IMR-90 (cell line): Measurements from ENCODE around the gene DBNDD1. TPM values are rescaled to one million over a fixed set of nuclear protein-coding genes. Genes with fewer than 3 reads are reported as not detected.

Experiments used
- ATAC-seq: fragments of 200-7000 bp; cut with Tn5 transposase; 2 replicates; pipeline ENCODE4 v1.9.1; 2020; ENCODE audit warnings: low read depth, mild to moderate bottlenecking, moderate library complexity
- BruUV-seq: library from RNA; stranded (reverse); fragments of 400-500 nt; replicated peaks from 2 replicates; lab custom pipeline; 2021; lab: Mats Ljungman, UMichigan
- CTCF ChIA-PET: fragments of 300-600 bp; formaldehyde crosslinking; extraction: SDS; loops from one replicate; lab custom pipeline; 2021; ENCODE audit warnings: antibody characterized with exemption; lab: Yijun Ruan, JAX
- POLR2A ChIA-PET: fragments of 300-600 bp; sonication (Branson Sonifier 250); formaldehyde crosslinking; loops from one replicate; lab custom pipeline; 2022; ENCODE audit warnings: antibody characterized with exemption; ENCODE audit not compliant: unreplicated experiment; lab: Charles Lee
- DNase-seq: peaks from one replicate; pipeline ENCODE4 v3.0.0; 2013
- H2AFZ ChIP-seq: replicated peaks from 2 replicates; pipeline ENCODE3; 2013; ENCODE audit warnings: low read length, mild to moderate bottlenecking; ENCODE audit not compliant: poor library complexity
- H2AK5ac ChIP-seq: 2 replicates; pipeline ENCODE4 v1.6.1; 2013; ENCODE audit warnings: low read depth, low read length, inconsistent platforms
- H2AK9ac ChIP-seq: replicated peaks from 2 replicates; pipeline ENCODE3; 2013; ENCODE audit warnings: mild to moderate bottlenecking, low read depth, low read length, moderate library complexity; ENCODE audit not compliant: poor library complexity
- H2BK120ac ChIP-seq: 2 replicates; pipeline ENCODE4 v1.6.1; 2013; ENCODE audit warnings: low read depth, low read length, inconsistent platforms
- H2BK15ac ChIP-seq: 3 replicates; pipeline ENCODE4 v1.6.1; 2013; ENCODE audit warnings: low read depth, low read length, inconsistent platforms
- H2BK20ac ChIP-seq: 2 replicates; pipeline ENCODE4 v1.6.1; 2013; ENCODE audit warnings: low read depth, mild to moderate bottlenecking, inconsistent platforms, low read length, moderate library complexity
- H2BK5ac ChIP-seq: 2 replicates; pipeline ENCODE4 v1.6.1; 2013; ENCODE audit warnings: mild to moderate bottlenecking, low read depth, low read length, inconsistent platforms; ENCODE audit not compliant: poor library complexity, severe bottlenecking
- H3K14ac ChIP-seq: replicated peaks from 2 replicates; pipeline ENCODE4 v1.6.1; 2013; ENCODE audit warnings: low read depth, low read length, inconsistent platforms
- H3K18ac ChIP-seq: 2 replicates; pipeline ENCODE4 v1.6.1; 2013; ENCODE audit warnings: low read depth, low read length, control low read depth
- H3K23ac ChIP-seq: 2 replicates; pipeline ENCODE4 v1.6.1; 2013; ENCODE audit warnings: low read depth, low read length, inconsistent platforms
- H3K27ac ChIP-seq: 2 replicates; pipeline ENCODE4 v1.5.1; 2013; ENCODE audit warnings: mild to moderate bottlenecking, control low read depth, low read length; ENCODE audit not compliant: insufficient read depth
- H3K27me3 ChIP-seq: 2 replicates; pipeline ENCODE4 v1.6.1; 2013; ENCODE audit warnings: low read length; ENCODE audit not compliant: control insufficient read depth, insufficient read depth
- H3K36me3 ChIP-seq: 2 replicates; pipeline ENCODE4 v1.6.1; 2013; ENCODE audit warnings: low read length, mixed read lengths; ENCODE audit not compliant: control insufficient read depth, insufficient read depth
- H3K4ac ChIP-seq: 2 replicates; pipeline ENCODE4 v1.6.1; 2013; ENCODE audit warnings: low read depth, low read length, inconsistent platforms
- H3K4me1 ChIP-seq: 2 replicates; pipeline ENCODE4 v1.6.1; 2013; ENCODE audit warnings: low read length, mixed read lengths; ENCODE audit not compliant: control insufficient read depth, insufficient read depth
- H3K4me2 ChIP-seq: 2 replicates; pipeline ENCODE4 v1.6.1; 2013; ENCODE audit warnings: low read depth, mild to moderate bottlenecking, control low read depth, low read length, moderate library complexity
- H3K4me3 ChIP-seq: 2 replicates; pipeline ENCODE4 v1.5.1; 2013; ENCODE audit warnings: low read depth, mild to moderate bottlenecking, control low read depth, low read length, moderate library complexity; ENCODE audit not compliant: insufficient read depth
- H3K56ac ChIP-seq: 2 replicates; pipeline ENCODE4 v1.6.1; 2013; ENCODE audit warnings: low read length, inconsistent platforms; ENCODE audit not compliant: insufficient read depth; ENCODE audit errors: extremely low read depth
- H3K79me1 ChIP-seq, 2 experiments: 2 replicates each; pipeline ENCODE4 v1.6.1; 2013; ENCODE audit warnings: low read length in 2 of 2, inconsistent platforms in 1 of 2, low read depth in 1 of 2
- H3K9ac ChIP-seq: 2 replicates; pipeline ENCODE4 v1.6.1; 2013; ENCODE audit warnings: low read depth, low read length, control low read depth
- H3K9me1 ChIP-seq: 2 replicates; pipeline ENCODE4 v1.6.1; 2013; ENCODE audit warnings: low read length, inconsistent platforms; ENCODE audit not compliant: insufficient read depth
- H3K9me3 ChIP-seq: 2 replicates; pipeline ENCODE4 v1.6.1; 2013; ENCODE audit warnings: low read length; ENCODE audit not compliant: control insufficient read depth, insufficient read depth
- H4K20me1 ChIP-seq: 2 replicates; pipeline ENCODE4 v1.6.1; 2013; ENCODE audit warnings: low read length, inconsistent platforms; ENCODE audit not compliant: insufficient read depth
- H4K5ac ChIP-seq: 2 replicates; pipeline ENCODE4 v1.6.1; 2013; ENCODE audit warnings: mild to moderate bottlenecking, low read depth, low read length, control low read depth
- H4K8ac ChIP-seq, 2 experiments: 2 replicates each; pipeline ENCODE4 v1.6.1; 2013; ENCODE audit warnings: low read depth in 2 of 2, low read length in 2 of 2, control low read depth in 1 of 2, inconsistent platforms in 1 of 2
- H4K91ac ChIP-seq: 2 replicates; pipeline ENCODE4 v1.6.1; 2013; ENCODE audit warnings: low read depth, low read length, inconsistent platforms; ENCODE audit not compliant: insufficient read depth
- BHLHE40 ChIP-seq: fragments of 150-350 bp; IDR thresholded peaks from 2 replicates; pipeline ENCODE4 v1.6.1; 2016; ENCODE audit warnings: mild to moderate bottlenecking, low read depth, low read length
- CEBPB ChIP-seq: IDR thresholded peaks from 2 replicates; pipeline ENCODE4 v1.6.1; 2012; ENCODE audit warnings: low read depth, low read length, improper control_type of control experiment
- CHD1 ChIP-seq: IDR thresholded peaks from 2 replicates; pipeline ENCODE4 v1.6.1; 2012; ENCODE audit warnings: low read depth, low read length, improper control_type of control experiment
- FOS ChIP-seq: fragments of 150-350 bp; IDR thresholded peaks from 2 replicates; pipeline ENCODE4 v1.6.1; 2016; ENCODE audit warnings: low read depth, low read length
- MAFK ChIP-seq: IDR thresholded peaks from 2 replicates; pipeline ENCODE4 v1.6.1; 2012; ENCODE audit warnings: low read depth, low read length, improper control_type of control experiment
- MXI1 ChIP-seq: IDR thresholded peaks from 2 replicates; pipeline ENCODE4 v1.6.1; 2012; ENCODE audit warnings: low read depth, mild to moderate bottlenecking, low read length, moderate library complexity, borderline replicate concordance
- NFE2L2 ChIP-seq: fragments of 150-350 bp; IDR thresholded peaks from 2 replicates; pipeline ENCODE4 v1.6.1; 2016; ENCODE audit warnings: low read depth, mild to moderate bottlenecking, low read length
- POLR2A ChIP-seq: IDR thresholded peaks from 2 replicates; pipeline ENCODE4 v1.6.1; 2012; ENCODE audit warnings: mild to moderate bottlenecking, low read depth, low read length
- RAD21 ChIP-seq: IDR thresholded peaks from 2 replicates; pipeline ENCODE4 v1.6.1; 2012; ENCODE audit warnings: low read length, improper control_type of control experiment
- RFX5 ChIP-seq: IDR thresholded peaks from 2 replicates; pipeline ENCODE4 v1.8.0; 2012; ENCODE audit warnings: low read depth, mild to moderate bottlenecking, low read length, moderate library complexity
- SMC3 ChIP-seq: fragments of 150-350 bp; IDR thresholded peaks from 2 replicates; pipeline ENCODE4 v1.6.1; 2016; ENCODE audit warnings: low read depth, mild to moderate bottlenecking, antibody characterized with exemption, low read length, moderate library complexity
- WGBS, 2 experiments: methylation state at CpG; one replicate each; pipeline versions ENCODE4 v1.1.5 to v1.1.7; 2013; ENCODE audit warnings: missing lambda C conversion rate in 2 of 2; ENCODE audit not compliant: insufficient read length in 1 of 2; ENCODE audit errors: extremely low coverage in 2 of 2; 5-methylcytosine and 5-hydroxymethylcytosine counted together
- dilution Hi-C: fragments of 300-500 bp; cut with HindIII; formaldehyde crosslinking; loops from one replicate; pipeline ENCODE4 v1.14.3; 2018; ENCODE audit warnings: low sequenced_read_pairs; ENCODE audit not compliant: unreplicated experiment
- in situ Hi-C: fragments of 300-500 bp; cut with MboI; formaldehyde crosslinking; loops from 3 replicates; pipeline ENCODE4 v1.14.3; 2019; ENCODE audit warnings: low sequenced_read_pairs, inconsistent platforms, mixed read lengths
- intact Hi-C: fragments of 100-400 bp; cut with micrococcal nuclease; formaldehyde crosslinking; loops from 2 replicates; pipeline ENCODE4 v1.10.0; 2022
- polyA plus RNA-seq, 3 experiments: library from polyadenylated mRNA; depleted of rRNA; stranded (reverse); fragments of >200 nt; gene quantifications; 2 replicates each; pipeline ENCODE4 v1.2.3, GENCODE V29; 2012; ENCODE audit warnings: low replicate concordance in 1 of 3
- total RNA-seq: library from RNA; depleted of rRNA; stranded (reverse); fragments of >200 nt; gene quantifications from 2 replicates; pipeline ENCODE4 v1.2.3, GENCODE V29; 2012
- TF ChIP-seq, protein P1 (sequence below): fragments of 150-350 bp; IDR thresholded peaks from 2 replicates; pipeline ENCODE4 v1.6.1; 2016; ENCODE audit warnings: low read depth, mild to moderate bottlenecking, low read length, moderate library complexity, borderline replicate concordance
- TF ChIP-seq, protein P2 (sequence below): conservative IDR thresholded peaks from 2 replicates; pipeline ENCODE4 v1.5.1; 2012; ENCODE audit warnings: mild to moderate bottlenecking, low read depth, low read length, improper control_type of control experiment
- TF ChIP-seq, protein P3 (sequence below): fragments of 150-350 bp; IDR thresholded peaks from 2 replicates; pipeline ENCODE4 v1.6.1; 2017; ENCODE audit warnings: mild to moderate bottlenecking, antibody characterized with exemption, low read length, low read depth

DBNDD1 gene
- total and polyA plus RNA-seq, 2 of the 4 experiments (the other 2 are of a cell fraction), result 3.4 to 23.0 TPM

DNA sequence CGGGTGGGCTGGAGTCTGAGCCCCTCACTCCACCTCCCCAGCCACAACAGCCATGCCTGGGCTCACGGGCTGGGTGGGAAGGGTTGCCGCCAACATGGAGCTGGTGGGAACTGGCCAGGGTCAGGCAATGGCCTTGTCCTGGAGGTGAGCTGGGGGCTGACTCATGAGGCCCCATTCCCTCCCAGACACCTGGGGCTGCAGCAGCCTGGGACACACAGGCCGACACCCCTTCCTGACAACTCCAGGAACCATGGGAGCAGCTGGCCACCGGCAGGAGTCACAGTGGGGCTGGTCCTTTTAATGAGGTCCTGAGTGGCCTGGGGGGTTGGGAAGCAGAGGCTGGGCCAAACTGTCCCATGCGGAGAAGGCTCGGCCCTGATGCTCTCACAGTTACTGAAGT is 12.2 kb downstream of the DBNDD1 start:
- Histone ChIP-seq H3K9me3 (no peaks in the 10 kb centered on the region), H4K91ac (no peak overlapping the region), H3K79me1 (no peaks in the 10 kb centered on the region), H3K4me1 (no peaks in the 10 kb centered on the region), H3K27ac (no peak overlapping the region), H2AFZ (no peak overlapping the region), H4K8ac (no peak overlapping the region), H2AK9ac (no peak overlapping the region), H2BK15ac (no peak overlapping the region), H2BK5ac (no peak overlapping the region), H3K23ac (no peak overlapping the region), H3K9me1 (no peaks in the 10 kb centered on the region), H2AK5ac (no peak overlapping the region), H2BK120ac (no peak overlapping the region), H3K56ac (no peak overlapping the region), H3K27me3 (no peaks in the 10 kb centered on the region), H3K4me3 (no peak overlapping the region), H2BK20ac (no peak overlapping the region), H4K20me1 (no peaks in the 10 kb centered on the region), H3K4me2 (no peak overlapping the region), H3K36me3 (no peaks in the 10 kb centered on the region; the same call in none of the 2 replicates), H4K5ac (no peak overlapping the region), H3K9ac (no peak overlapping the region), H3K14ac (no peak overlapping the region), H3K4ac (no peak overlapping the region), H3K18ac (no peak overlapping the region)
- POLR2A ChIA-PET, result no interaction called here
- WGBS, 2 experiments, result 90% methylated on average over 2 of the region's 7 CpGs; no CpG with 5 or more reads in 1 of the 2 experiments
- BruUV-seq, result no TSS peak
- dilution Hi-C loops, result no loop called here
- no peak for ATAC-seq
- no peak for TF ChIP-seq FOS
- TF ChIP-seq, protein P1, sequence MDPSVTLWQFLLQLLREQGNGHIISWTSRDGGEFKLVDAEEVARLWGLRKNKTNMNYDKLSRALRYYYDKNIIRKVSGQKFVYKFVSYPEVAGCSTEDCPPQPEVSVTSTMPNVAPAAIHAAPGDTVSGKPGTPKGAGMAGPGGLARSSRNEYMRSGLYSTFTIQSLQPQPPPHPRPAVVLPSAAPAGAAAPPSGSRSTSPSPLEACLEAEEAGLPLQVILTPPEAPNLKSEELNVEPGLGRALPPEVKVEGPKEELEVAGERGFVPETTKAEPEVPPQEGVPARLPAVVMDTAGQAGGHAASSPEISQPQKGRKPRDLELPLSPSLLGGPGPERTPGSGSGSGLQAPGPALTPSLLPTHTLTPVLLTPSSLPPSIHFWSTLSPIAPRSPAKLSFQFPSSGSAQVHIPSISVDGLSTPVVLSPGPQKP, result no peak
- TF ChIP-seq MAFK, result no peak
- TF ChIP-seq SMC3, result no peak
- TF ChIP-seq BHLHE40, result no peak
- TF ChIP-seq MXI1, result no peak
- TF ChIP-seq, protein P2, sequence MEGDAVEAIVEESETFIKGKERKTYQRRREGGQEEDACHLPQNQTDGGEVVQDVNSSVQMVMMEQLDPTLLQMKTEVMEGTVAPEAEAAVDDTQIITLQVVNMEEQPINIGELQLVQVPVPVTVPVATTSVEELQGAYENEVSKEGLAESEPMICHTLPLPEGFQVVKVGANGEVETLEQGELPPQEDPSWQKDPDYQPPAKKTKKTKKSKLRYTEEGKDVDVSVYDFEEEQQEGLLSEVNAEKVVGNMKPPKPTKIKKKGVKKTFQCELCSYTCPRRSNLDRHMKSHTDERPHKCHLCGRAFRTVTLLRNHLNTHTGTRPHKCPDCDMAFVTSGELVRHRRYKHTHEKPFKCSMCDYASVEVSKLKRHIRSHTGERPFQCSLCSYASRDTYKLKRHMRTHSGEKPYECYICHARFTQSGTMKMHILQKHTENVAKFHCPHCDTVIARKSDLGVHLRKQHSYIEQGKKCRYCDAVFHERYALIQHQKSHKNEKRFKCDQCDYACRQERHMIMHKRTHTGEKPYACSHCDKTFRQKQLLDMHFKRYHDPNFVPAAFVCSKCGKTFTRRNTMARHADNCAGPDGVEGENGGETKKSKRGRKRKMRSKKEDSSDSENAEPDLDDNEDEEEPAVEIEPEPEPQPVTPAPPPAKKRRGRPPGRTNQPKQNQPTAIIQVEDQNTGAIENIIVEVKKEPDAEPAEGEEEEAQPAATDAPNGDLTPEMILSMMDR, result no peak
- no peak for TF ChIP-seq RFX5
- no peak for TF ChIP-seq RAD21
- TF ChIP-seq, protein P3, sequence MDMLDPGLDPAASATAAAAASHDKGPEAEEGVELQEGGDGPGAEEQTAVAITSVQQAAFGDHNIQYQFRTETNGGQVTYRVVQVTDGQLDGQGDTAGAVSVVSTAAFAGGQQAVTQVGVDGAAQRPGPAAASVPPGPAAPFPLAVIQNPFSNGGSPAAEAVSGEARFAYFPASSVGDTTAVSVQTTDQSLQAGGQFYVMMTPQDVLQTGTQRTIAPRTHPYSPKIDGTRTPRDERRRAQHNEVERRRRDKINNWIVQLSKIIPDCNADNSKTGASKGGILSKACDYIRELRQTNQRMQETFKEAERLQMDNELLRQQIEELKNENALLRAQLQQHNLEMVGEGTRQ, result no peak
- TF ChIP-seq CHD1, result no peak
- TF ChIP-seq POLR2A, result no peak
- TF ChIP-seq NFE2L2, result no peak
- no peak for TF ChIP-seq CEBPB
- in situ Hi-C loops, result no loop called here
- intact Hi-C loops, result no loop called here
- DNase-seq, result no peak
- CTCF ChIA-PET, result no interaction called here
